IMR-90 (cell line): Measurements from ENCODE around the gene ZNF775. TPM values are rescaled to one million over a fixed set of nuclear protein-coding genes. Genes with fewer than 3 reads are reported as not detected.

Experiments
- ATAC-seq: fragments of 200-7000 bp; cut with Tn5 transposase; 2 replicates; pipeline ENCODE4 v1.9.1; 2020; ENCODE audit warnings: low read depth, mild to moderate bottlenecking, moderate library complexity
- BruUV-seq: library from RNA; stranded (reverse); fragments of 400-500 nt; replicated peaks from 2 replicates; lab custom pipeline; 2021; lab: Mats Ljungman, UMichigan
- CTCF ChIA-PET: fragments of 300-600 bp; formaldehyde crosslinking; extraction: SDS; loops from one replicate; lab custom pipeline; 2021; ENCODE audit warnings: antibody characterized with exemption; lab: Yijun Ruan, JAX
- POLR2A ChIA-PET: fragments of 300-600 bp; sonication (Branson Sonifier 250); formaldehyde crosslinking; loops from one replicate; lab custom pipeline; 2022; ENCODE audit warnings: antibody characterized with exemption; ENCODE audit not compliant: unreplicated experiment; lab: Charles Lee
- DNase-seq: peaks from one replicate; pipeline ENCODE4 v3.0.0; 2013
- H2AFZ ChIP-seq: replicated peaks from 2 replicates; pipeline ENCODE3; 2013; ENCODE audit warnings: low read length, mild to moderate bottlenecking; ENCODE audit not compliant: poor library complexity
- H2AK5ac ChIP-seq: 2 replicates; pipeline ENCODE4 v1.6.1; 2013; ENCODE audit warnings: low read depth, low read length, inconsistent platforms
- H2AK9ac ChIP-seq: replicated peaks from 2 replicates; pipeline ENCODE3; 2013; ENCODE audit warnings: mild to moderate bottlenecking, low read depth, low read length, moderate library complexity; ENCODE audit not compliant: poor library complexity
- H2BK120ac ChIP-seq: 2 replicates; pipeline ENCODE4 v1.6.1; 2013; ENCODE audit warnings: low read depth, low read length, inconsistent platforms
- H2BK15ac ChIP-seq: 3 replicates; pipeline ENCODE4 v1.6.1; 2013; ENCODE audit warnings: low read depth, low read length, inconsistent platforms
- H2BK20ac ChIP-seq: 2 replicates; pipeline ENCODE4 v1.6.1; 2013; ENCODE audit warnings: low read depth, mild to moderate bottlenecking, inconsistent platforms, low read length, moderate library complexity
- H2BK5ac ChIP-seq: 2 replicates; pipeline ENCODE4 v1.6.1; 2013; ENCODE audit warnings: mild to moderate bottlenecking, low read depth, low read length, inconsistent platforms; ENCODE audit not compliant: poor library complexity, severe bottlenecking
- H3K14ac ChIP-seq: replicated peaks from 2 replicates; pipeline ENCODE4 v1.6.1; 2013; ENCODE audit warnings: low read depth, low read length, inconsistent platforms
- H3K18ac ChIP-seq: 2 replicates; pipeline ENCODE4 v1.6.1; 2013; ENCODE audit warnings: low read depth, low read length, control low read depth
- H3K23ac ChIP-seq: 2 replicates; pipeline ENCODE4 v1.6.1; 2013; ENCODE audit warnings: low read depth, low read length, inconsistent platforms
- H3K27ac ChIP-seq: 2 replicates; pipeline ENCODE4 v1.5.1; 2013; ENCODE audit warnings: mild to moderate bottlenecking, control low read depth, low read length; ENCODE audit not compliant: insufficient read depth
- H3K27me3 ChIP-seq: 2 replicates; pipeline ENCODE4 v1.6.1; 2013; ENCODE audit warnings: low read length; ENCODE audit not compliant: control insufficient read depth, insufficient read depth
- H3K36me3 ChIP-seq: 2 replicates; pipeline ENCODE4 v1.6.1; 2013; ENCODE audit warnings: low read length, mixed read lengths; ENCODE audit not compliant: control insufficient read depth, insufficient read depth
- H3K4ac ChIP-seq: 2 replicates; pipeline ENCODE4 v1.6.1; 2013; ENCODE audit warnings: low read depth, low read length, inconsistent platforms
- H3K4me1 ChIP-seq: 2 replicates; pipeline ENCODE4 v1.6.1; 2013; ENCODE audit warnings: low read length, mixed read lengths; ENCODE audit not compliant: control insufficient read depth, insufficient read depth
- H3K4me2 ChIP-seq: 2 replicates; pipeline ENCODE4 v1.6.1; 2013; ENCODE audit warnings: low read depth, mild to moderate bottlenecking, control low read depth, low read length, moderate library complexity
- H3K4me3 ChIP-seq: 2 replicates; pipeline ENCODE4 v1.5.1; 2013; ENCODE audit warnings: low read depth, mild to moderate bottlenecking, control low read depth, low read length, moderate library complexity; ENCODE audit not compliant: insufficient read depth
- H3K56ac ChIP-seq: 2 replicates; pipeline ENCODE4 v1.6.1; 2013; ENCODE audit warnings: low read length, inconsistent platforms; ENCODE audit not compliant: insufficient read depth; ENCODE audit errors: extremely low read depth
- H3K79me1 ChIP-seq, 2 experiments: 2 replicates each; pipeline ENCODE4 v1.6.1; 2013; ENCODE audit warnings: low read length in 2 of 2, inconsistent platforms in 1 of 2, low read depth in 1 of 2
- H3K9ac ChIP-seq: 2 replicates; pipeline ENCODE4 v1.6.1; 2013; ENCODE audit warnings: low read depth, low read length, control low read depth
- H3K9me1 ChIP-seq: 2 replicates; pipeline ENCODE4 v1.6.1; 2013; ENCODE audit warnings: low read length, inconsistent platforms; ENCODE audit not compliant: insufficient read depth
- H3K9me3 ChIP-seq: 2 replicates; pipeline ENCODE4 v1.6.1; 2013; ENCODE audit warnings: low read length; ENCODE audit not compliant: control insufficient read depth, insufficient read depth
- H4K20me1 ChIP-seq: 2 replicates; pipeline ENCODE4 v1.6.1; 2013; ENCODE audit warnings: low read length, inconsistent platforms; ENCODE audit not compliant: insufficient read depth
- H4K5ac ChIP-seq: 2 replicates; pipeline ENCODE4 v1.6.1; 2013; ENCODE audit warnings: mild to moderate bottlenecking, low read depth, low read length, control low read depth
- H4K8ac ChIP-seq, 2 experiments: 2 replicates each; pipeline ENCODE4 v1.6.1; 2013; ENCODE audit warnings: low read depth in 2 of 2, low read length in 2 of 2, control low read depth in 1 of 2, inconsistent platforms in 1 of 2
- H4K91ac ChIP-seq: 2 replicates; pipeline ENCODE4 v1.6.1; 2013; ENCODE audit warnings: low read depth, low read length, inconsistent platforms; ENCODE audit not compliant: insufficient read depth
- BHLHE40 ChIP-seq: fragments of 150-350 bp; IDR thresholded peaks from 2 replicates; pipeline ENCODE4 v1.6.1; 2016; ENCODE audit warnings: mild to moderate bottlenecking, low read depth, low read length
- CTCF ChIP-seq: conservative IDR thresholded peaks from 2 replicates; pipeline ENCODE4 v1.5.1; 2012; ENCODE audit warnings: mild to moderate bottlenecking, low read depth, low read length, improper control_type of control experiment
- FOS ChIP-seq: fragments of 150-350 bp; IDR thresholded peaks from 2 replicates; pipeline ENCODE4 v1.6.1; 2016; ENCODE audit warnings: low read depth, low read length
- MAZ ChIP-seq: IDR thresholded peaks from 2 replicates; pipeline ENCODE4 v1.6.1; 2012; ENCODE audit warnings: low read depth, mild to moderate bottlenecking, low read length, improper control_type of control experiment, moderate library complexity, borderline replicate concordance
- POLR2A ChIP-seq: IDR thresholded peaks from 2 replicates; pipeline ENCODE4 v1.6.1; 2012; ENCODE audit warnings: mild to moderate bottlenecking, low read depth, low read length
- RAD21 ChIP-seq: IDR thresholded peaks from 2 replicates; pipeline ENCODE4 v1.6.1; 2012; ENCODE audit warnings: low read length, improper control_type of control experiment
- SMC3 ChIP-seq: fragments of 150-350 bp; IDR thresholded peaks from 2 replicates; pipeline ENCODE4 v1.6.1; 2016; ENCODE audit warnings: low read depth, mild to moderate bottlenecking, antibody characterized with exemption, low read length, moderate library complexity
- WGBS, 2 experiments: methylation state at CpG; one replicate each; pipeline versions ENCODE4 v1.1.5 to v1.1.7; 2013; ENCODE audit warnings: missing lambda C conversion rate in 2 of 2; ENCODE audit not compliant: insufficient read length in 1 of 2; ENCODE audit errors: extremely low coverage in 2 of 2; 5-methylcytosine and 5-hydroxymethylcytosine counted together
- dilution Hi-C: fragments of 300-500 bp; cut with HindIII; formaldehyde crosslinking; loops from one replicate; pipeline ENCODE4 v1.14.3; 2018; ENCODE audit warnings: low sequenced_read_pairs; ENCODE audit not compliant: unreplicated experiment
- in situ Hi-C: fragments of 300-500 bp; cut with MboI; formaldehyde crosslinking; loops from 3 replicates; pipeline ENCODE4 v1.14.3; 2019; ENCODE audit warnings: low sequenced_read_pairs, inconsistent platforms, mixed read lengths
- intact Hi-C: fragments of 100-400 bp; cut with micrococcal nuclease; formaldehyde crosslinking; loops from 2 replicates; pipeline ENCODE4 v1.10.0; 2022
- polyA plus RNA-seq, 3 experiments: library from polyadenylated mRNA; depleted of rRNA; stranded (reverse); fragments of >200 nt; gene quantifications; 2 replicates each; pipeline ENCODE4 v1.2.3, GENCODE V29; 2012; ENCODE audit warnings: low replicate concordance in 1 of 3
- total RNA-seq: library from RNA; depleted of rRNA; stranded (reverse); fragments of >200 nt; gene quantifications from 2 replicates; pipeline ENCODE4 v1.2.3, GENCODE V29; 2012

The ZNF775 gene
- total and polyA plus RNA-seq, 2 of the 4 experiments (the other 2 are of a cell fraction): 1.4 to 2.6 TPM

GRCh38 chr7:150390205-150390604 is 11.1 kb downstream of the ZNF775 start:
- intact Hi-C loops (no loop called here), in situ Hi-C loops (no loop called here), dilution Hi-C loops (no loop called here)
- no peak overlapping the region for H3K4ac ChIP-seq
- no peak overlapping the region for H4K91ac ChIP-seq
- DNase-seq: peak; percentile 79
- no CpG with 5 or more reads among the region's 7 CpGs for WGBS, 2 experiments
- H4K8ac ChIP-seq: no peak overlapping the region
- CTCF ChIA-PET: no interaction called here
- no peak overlapping the region for H3K9ac ChIP-seq
- peaks cover 6% of the 10 kb centered on the region for H3K36me3 ChIP-seq
- H3K18ac ChIP-seq: no peak overlapping the region
- H2BK20ac ChIP-seq: no peak overlapping the region
- no peak overlapping the region for H3K14ac ChIP-seq
- H2BK120ac ChIP-seq: no peak overlapping the region
- no peak overlapping the region for H3K27ac ChIP-seq
- peak; percentile 31; the same call in 1 of the 2 replicates for ATAC-seq
- POLR2A ChIA-PET: no interaction called here
- peak overlapping the region; percentile 8; the same call in 1 of the 2 replicates for H2AK5ac ChIP-seq
- no peak overlapping the region for H2BK15ac ChIP-seq
- peak overlapping the region; percentile 73 for H2AK9ac ChIP-seq
- TF ChIP-seq RAD21 (no peak), BHLHE40 (0 out of 2 replicates have a peak, but pooled peaks have one; percentile 18), SMC3 (no peak), MAZ (no peak), FOS (peak; percentile 42; the same call in 1 of the 2 replicates), POLR2A (no peak), CTCF (no peak)
- H3K56ac ChIP-seq: no peak overlapping the region
- peak overlapping the region; percentile 20 for H2BK5ac ChIP-seq
- H3K23ac ChIP-seq: no peak overlapping the region
- H3K4me3 ChIP-seq: no peak overlapping the region
- H4K20me1 ChIP-seq: no peaks in the 10 kb centered on the region
- H3K4me1 ChIP-seq: peaks cover 11% of the 10 kb centered on the region; the same call in 1 of the 2 replicates
- BruUV-seq: no TSS peak
- H3K9me1 ChIP-seq: no peaks in the 10 kb centered on the region
- H3K9me3 ChIP-seq: no peaks in the 10 kb centered on the region
- no peaks in the 10 kb centered on the region for H3K27me3 ChIP-seq
- no peak overlapping the region for H4K5ac ChIP-seq
- H3K79me1 ChIP-seq: peaks cover 5 to 18% of the 10 kb centered on the region in 2 experiments; a peak in 3 of 4 replicates
- no peak overlapping the region for H2AFZ ChIP-seq
- H3K4me2 ChIP-seq: no peak overlapping the region
